ENCODE data around the gene ARMH2.

DNA sequence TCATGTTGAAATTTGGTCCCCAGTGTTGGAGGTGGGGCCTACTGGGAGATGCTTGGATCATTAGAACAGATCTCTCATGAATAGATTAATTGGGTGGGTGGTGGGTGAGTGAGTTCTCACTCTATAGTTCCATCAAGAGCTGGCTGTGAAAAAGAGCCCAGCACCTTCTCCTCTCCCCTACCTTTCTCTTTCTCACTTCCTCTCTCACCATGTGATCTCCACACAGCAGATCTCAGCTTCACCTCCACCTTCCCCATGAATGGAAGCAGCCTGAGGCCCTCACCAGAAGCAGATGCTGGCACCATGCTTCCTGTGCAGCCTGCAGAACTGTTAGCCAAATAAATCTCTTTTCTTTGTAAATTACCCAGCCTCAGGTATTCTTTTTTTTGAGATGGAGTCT is 36.9 kb downstream of the ARMH2 start:
- no peak for TF ChIP-seq CTCF (IDR thresholded peaks at IDR 0.05)
- TF ChIP-seq POLR2A (IDR thresholded peaks at IDR 0.05): no peak
